ENCODE data around the gene NME3.

The NME3 gene

DNA sequence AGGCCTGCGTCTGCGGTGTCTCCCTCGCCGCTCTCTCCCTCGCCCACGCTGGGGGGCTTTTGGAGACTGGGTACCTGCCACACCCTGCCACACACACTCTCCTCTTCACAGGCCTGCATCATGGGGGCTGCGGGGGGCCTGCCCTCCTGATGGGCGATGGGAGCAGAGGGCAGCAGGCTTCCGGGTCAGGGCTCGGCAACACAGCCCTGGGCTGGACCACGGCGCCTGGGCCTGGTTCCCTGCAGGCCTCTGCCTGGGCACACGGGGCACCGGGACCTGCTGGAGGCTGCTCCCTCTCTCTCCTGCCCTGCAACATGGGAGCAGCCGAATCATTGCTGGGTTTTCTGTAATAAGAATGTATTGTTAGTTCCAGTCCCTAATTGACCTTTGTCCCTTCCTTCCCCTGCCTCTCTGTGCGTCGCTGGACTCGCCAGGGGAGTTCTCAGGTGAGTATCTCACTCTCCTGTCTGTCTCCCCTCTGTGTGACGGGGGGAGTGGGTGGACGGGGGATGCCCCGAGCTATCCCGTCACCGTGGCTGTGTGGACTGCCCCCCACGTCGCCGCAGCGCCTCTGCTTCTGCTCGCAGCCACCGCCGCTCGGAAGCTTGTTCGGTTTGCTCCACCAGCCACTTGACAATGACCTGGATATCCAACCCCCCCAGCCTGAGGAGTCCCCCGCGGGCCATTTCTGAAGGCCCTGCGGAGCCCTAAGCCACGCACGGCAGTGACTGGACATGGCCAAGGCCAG, 13.5 kb downstream of the NME3 start:
- ChIA-PET CTCF (no interaction called here), POLR2A (ENCODE audit: low non-redundant PET) (no interaction called here)
- TF ChIP-seq, protein P1, sequence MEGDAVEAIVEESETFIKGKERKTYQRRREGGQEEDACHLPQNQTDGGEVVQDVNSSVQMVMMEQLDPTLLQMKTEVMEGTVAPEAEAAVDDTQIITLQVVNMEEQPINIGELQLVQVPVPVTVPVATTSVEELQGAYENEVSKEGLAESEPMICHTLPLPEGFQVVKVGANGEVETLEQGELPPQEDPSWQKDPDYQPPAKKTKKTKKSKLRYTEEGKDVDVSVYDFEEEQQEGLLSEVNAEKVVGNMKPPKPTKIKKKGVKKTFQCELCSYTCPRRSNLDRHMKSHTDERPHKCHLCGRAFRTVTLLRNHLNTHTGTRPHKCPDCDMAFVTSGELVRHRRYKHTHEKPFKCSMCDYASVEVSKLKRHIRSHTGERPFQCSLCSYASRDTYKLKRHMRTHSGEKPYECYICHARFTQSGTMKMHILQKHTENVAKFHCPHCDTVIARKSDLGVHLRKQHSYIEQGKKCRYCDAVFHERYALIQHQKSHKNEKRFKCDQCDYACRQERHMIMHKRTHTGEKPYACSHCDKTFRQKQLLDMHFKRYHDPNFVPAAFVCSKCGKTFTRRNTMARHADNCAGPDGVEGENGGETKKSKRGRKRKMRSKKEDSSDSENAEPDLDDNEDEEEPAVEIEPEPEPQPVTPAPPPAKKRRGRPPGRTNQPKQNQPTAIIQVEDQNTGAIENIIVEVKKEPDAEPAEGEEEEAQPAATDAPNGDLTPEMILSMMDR (conservative IDR thresholded peaks at IDR 0.05; ENCODE audit: low read depth), result no peak
- no peak for DNase-seq (ENCODE audit: low spot score)
- H3K27ac ChIP-seq, result no peak overlapping the region

DNA sequence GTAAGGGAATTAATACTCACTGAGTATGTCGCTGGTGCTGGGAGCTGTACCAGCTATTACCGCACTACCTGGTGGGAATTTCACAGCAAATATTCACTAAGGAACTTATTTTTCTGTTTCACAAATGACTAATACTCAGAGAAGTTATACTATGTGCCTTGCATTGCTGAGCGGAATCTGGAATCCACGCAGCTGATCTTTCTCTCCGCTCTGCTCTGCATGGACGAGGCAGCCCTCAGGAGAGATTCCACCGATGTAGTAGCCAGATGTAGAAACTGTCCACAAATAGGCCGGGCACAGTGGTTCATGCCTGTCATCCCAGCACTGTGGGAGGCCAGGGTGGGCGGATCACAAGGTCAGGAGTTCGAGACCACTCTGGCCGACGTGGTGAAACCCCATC, 17.1 kb downstream of the NME3 start:
- TF ChIP-seq, protein P1 (conservative IDR thresholded peaks at IDR 0.05; ENCODE audit: low read depth), result no peak
- peak overlapping the region; percentile 75 for H3K27ac ChIP-seq
- POLR2A ChIA-PET (ENCODE audit: low non-redundant PET), result no interaction called here
- no peak for DNase-seq (ENCODE audit: low spot score)
- CTCF ChIA-PET, result interaction anchor here (0.6 to 1.1 kb wide), 2 partner anchors 9 to 16 kb away, joined by 3 read pairs; no protein-coding TSS in a partner anchor

DNA sequence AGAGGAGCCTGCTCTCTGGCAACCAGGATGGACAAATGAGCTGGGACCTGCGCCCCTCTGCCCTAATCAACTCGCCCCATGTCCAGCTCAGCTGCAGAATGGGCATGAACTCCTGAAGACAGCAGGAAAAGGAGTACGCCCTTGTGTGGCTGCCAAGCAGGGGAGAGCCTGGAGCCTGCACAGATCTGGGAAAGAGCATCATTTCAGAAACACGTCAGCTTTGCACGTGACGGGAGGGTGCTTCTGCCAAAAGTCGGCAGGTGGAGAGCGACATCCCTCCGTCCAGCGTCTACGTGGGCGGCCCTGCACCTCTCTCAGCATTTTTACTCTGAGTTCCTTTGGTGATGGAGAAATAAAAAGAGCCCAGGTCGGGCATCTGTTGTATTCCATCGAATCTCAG, 18.5 kb downstream of the NME3 start:
- H3K27ac ChIP-seq, result no peak overlapping the region
- CTCF ChIA-PET, result no interaction called here
- TF ChIP-seq, protein P1 (conservative IDR thresholded peaks at IDR 0.05; ENCODE audit: low read depth), result no peak
- POLR2A ChIA-PET (ENCODE audit: low non-redundant PET), result no interaction called here
- DNase-seq (ENCODE audit: low spot score), result no peak

DNA sequence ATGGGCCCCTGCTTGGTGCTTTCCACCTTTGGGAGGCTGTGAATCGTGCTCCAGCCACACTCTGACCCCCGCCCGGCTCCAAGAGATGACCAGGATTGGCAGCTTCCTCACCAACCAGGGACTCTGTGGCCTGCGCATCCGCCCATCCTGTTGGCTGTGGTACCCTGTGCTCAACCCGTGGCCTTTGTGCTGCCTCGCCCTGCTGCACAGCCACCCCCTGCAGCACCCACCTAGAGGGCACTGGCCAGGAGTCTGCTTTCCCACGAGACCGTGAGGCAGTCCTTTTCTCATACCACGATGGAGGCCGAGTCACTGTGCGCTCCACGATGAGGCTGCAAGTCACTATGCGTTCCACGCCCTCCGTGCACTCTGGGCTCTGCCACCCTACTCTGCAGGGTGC, 19.4 kb downstream of the NME3 start:
- DNase-seq (ENCODE audit: low spot score), result no peak
- ChIA-PET POLR2A (ENCODE audit: low non-redundant PET) (no interaction called here), CTCF (interaction anchor here (1.3 kb wide), 1 partner anchor 388 kb away, joined by 3 read pairs; no protein-coding TSS in a partner anchor)
- TF ChIP-seq, protein P1 (conservative IDR thresholded peaks at IDR 0.05; ENCODE audit: low read depth), result no peak
- H3K27ac ChIP-seq, result no peak overlapping the region

DNA sequence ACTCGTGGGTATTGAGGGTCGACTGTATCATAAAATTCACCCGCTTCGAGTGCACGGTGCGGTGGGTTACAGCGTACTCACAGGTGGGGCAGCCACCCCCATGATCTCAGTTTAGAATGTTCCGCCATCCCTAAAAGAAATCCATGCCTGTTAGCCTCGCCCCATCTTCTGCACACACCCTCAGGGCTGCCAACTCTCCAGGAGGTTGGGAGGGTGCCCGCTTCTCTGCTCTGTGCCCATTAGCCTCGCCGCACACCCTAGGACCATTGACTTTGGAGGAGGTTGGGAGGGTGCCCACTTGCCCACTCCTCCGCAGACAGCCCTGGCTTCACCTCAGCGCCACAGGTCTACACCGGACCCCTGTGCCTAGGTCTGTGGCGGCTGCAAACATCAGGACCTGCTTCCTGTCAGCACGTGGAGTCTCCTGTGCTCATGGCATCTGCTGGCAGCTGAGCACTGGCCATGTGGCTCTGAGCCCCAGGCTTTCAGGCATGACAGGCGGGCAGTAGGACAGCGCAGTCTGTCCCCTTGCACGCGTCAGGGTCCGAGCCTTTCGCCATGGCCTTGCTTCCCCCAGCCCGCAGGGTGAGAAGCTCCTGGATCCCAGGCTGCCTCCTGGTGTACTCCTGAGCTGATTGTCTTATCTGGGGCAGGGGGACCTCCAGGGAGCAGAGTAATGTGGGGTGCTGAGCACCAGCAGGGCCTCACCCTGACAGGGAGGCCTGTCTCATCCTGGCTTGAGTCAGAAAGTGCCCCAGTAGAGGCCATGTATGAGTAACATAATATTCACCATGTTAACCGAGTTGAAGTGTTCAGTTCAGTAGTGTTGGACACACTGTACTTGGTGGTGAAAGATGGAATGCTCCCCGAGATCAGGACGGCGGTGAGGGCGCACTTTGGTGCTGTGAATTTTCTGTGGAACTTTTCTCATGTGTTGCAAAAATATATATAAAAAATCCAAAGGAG, 21.9 kb downstream of the NME3 start:
- TF ChIP-seq, protein P1 (conservative IDR thresholded peaks at IDR 0.05; ENCODE audit: low read depth), result no peak
- no peak for DNase-seq (ENCODE audit: low spot score)
- CTCF ChIA-PET, result interaction anchor here (0.6 to 0.7 kb wide), 4 partner anchors 13 to 123 kb away, joined by 3 to 4 read pairs (median 3); partner anchors contain the start of gene MEIOB
- peak overlapping the region; percentile 6; the same call in 1 of the 2 replicates for H3K27ac ChIP-seq
- POLR2A ChIA-PET (ENCODE audit: low non-redundant PET), result no interaction called here

DNA sequence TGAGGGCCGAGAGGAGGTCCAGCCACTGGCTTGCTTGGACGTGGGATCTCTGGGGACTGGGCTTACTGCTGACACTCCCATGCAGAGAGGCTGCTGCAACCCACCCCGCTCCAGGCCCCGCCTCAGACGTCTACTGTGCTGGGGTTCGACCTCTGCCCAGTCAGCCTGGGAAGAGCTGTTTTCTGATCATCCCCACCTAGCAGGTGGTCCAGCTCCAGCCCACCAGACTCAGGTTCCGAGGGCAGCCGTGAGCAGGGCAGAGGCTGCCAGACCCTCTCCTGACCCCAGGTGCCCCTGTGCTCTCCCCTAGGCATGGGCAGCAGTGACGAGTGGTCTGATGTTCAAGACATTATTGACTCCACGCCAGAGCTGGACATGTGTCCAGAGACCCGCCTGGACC, 23.4 kb downstream of the NME3 start:
- TF ChIP-seq, protein P1 (conservative IDR thresholded peaks at IDR 0.05; ENCODE audit: low read depth), result no peak
- no peak overlapping the region; the same call in 1 of the 2 replicates for H3K27ac ChIP-seq
- CTCF ChIA-PET, result no interaction called here
- no peak for DNase-seq (ENCODE audit: low spot score)
- POLR2A ChIA-PET (ENCODE audit: low non-redundant PET), result no interaction called here
